Heart left ventricle (tissue), 16 donors: Measurements from ENCODE around the gene RSPRY1. TPM values are rescaled to one million over a fixed set of nuclear protein-coding genes. Genes with fewer than 3 reads are reported as not detected.
A peak's percentile ranks its signal among the peaks of the same experiment; 100 is the strongest.

Source experiments
- ATAC-seq, 4 donors: fragments of 200-7000 bp; cut with Tn5 transposase; one replicate each; pipeline ENCODE4 v1.9.1; 2020 to 2022; ENCODE audit warnings: moderate library complexity in 4 of 4, mild to moderate bottlenecking in 3 of 4, moderate number of reproducible peaks in 1 of 4
- DNase-seq, 5 donors: peaks; one replicate each; pipeline ENCODE4 v3.0.0-alpha.2; 2020
- H3K27ac ChIP-seq, 12 donors: fragments of 200-600 bp; sonication (generic) in 4 of 12; one replicate each; pipeline versions ENCODE4 v1.5.0 to v1.8.0; 2016 to 2022; ENCODE audit warnings: mild to moderate bottlenecking in 2 of 12
- H3K27me3 ChIP-seq, 9 donors: fragments of 200-600 bp; sonication (generic) in 2 of 9; one replicate each; pipeline versions ENCODE4 v1.5.1 to v1.8.0; 2016 to 2022; ENCODE audit warnings: mild to moderate bottlenecking in 3 of 9
- H3K36me3 ChIP-seq, 9 donors: fragments of 200-600 bp; sonication (generic) in 2 of 9; one replicate each; pipeline versions ENCODE4 v1.5.0 to v1.8.0; 2018 to 2022; ENCODE audit warnings: mild to moderate bottlenecking in 2 of 9
- H3K4me1 ChIP-seq, 12 donors: fragments of 200-600 bp; sonication (generic) in 4 of 12; one replicate each; pipeline versions ENCODE4 v1.5.0 to v1.8.0; 2016 to 2022; ENCODE audit warnings: mild to moderate bottlenecking in 3 of 12
- H3K4me3 ChIP-seq, 12 donors: fragments of 200-600 bp; sonication (generic) in 4 of 12; one replicate each; pipeline versions ENCODE4 v1.5.0 to v1.8.0; 2017 to 2022; ENCODE audit warnings: mild to moderate bottlenecking in 9 of 12, moderate library complexity in 4 of 12
- H3K9me3 ChIP-seq, 12 donors: fragments of 200-600 bp; sonication (generic) in 4 of 12; one replicate each; pipeline versions ENCODE4 v1.5.0 to v1.8.0; 2016 to 2022; ENCODE audit warnings: mild to moderate bottlenecking in 1 of 12
- POLR2A ChIP-seq, 2 donors: fragments of 450-650 bp; IDR thresholded peaks; one replicate each; pipeline ENCODE4 v1.6.1; 2017; ENCODE audit warnings: antibody characterized with exemption in 2 of 2, mild to moderate bottlenecking in 2 of 2, moderate library complexity in 2 of 2
- WGBS, 4 donors: extraction: QIAGEN DNeasy Blood & Tissue Kit in 2 of 4; methylation state at CpG; one replicate each; pipeline versions ENCODE4 v1.1.5 to v1.1.7; 2013 to 2018; 5-methylcytosine and 5-hydroxymethylcytosine counted together
- intact Hi-C, 10 donors: fragments of 100-400 bp; cut with DNase I; formaldehyde crosslinking; loops; one replicate each; pipeline versions ENCODE4 v1.11.1 to v1.14.2; 2022
- polyA plus RNA-seq, 2 donors: library from polyadenylated mRNA; stranded (reverse); fragments of 200-250 nt; gene quantifications; one replicate each; pipeline ENCODE4 v1.2.3, GENCODE V29; 2013
- total RNA-seq, 9 donors: library from RNA; depleted of rRNA in 2 of 9; stranded (reverse); fragments of >200 nt in 2 of 9; fragmentation: NEBNext Ultra II Directional in 3 of 9; extraction: Animal tissue kit (Norgen Biotek cat#: 25700) in 3 of 9; gene quantifications; one replicate each; pipeline versions ENCODE4 v1.1.0 to v1.2.4, GENCODE V29; 2016 to 2023
- TF ChIP-seq, protein P1 (sequence below), 12 donors: fragments of 200-600 bp; sonication (generic) in 4 of 12; IDR thresholded peaks; one replicate each; pipeline versions ENCODE4 v1.5.0 to v1.8.0; 2018 to 2022; ENCODE audit warnings: antibody characterized with exemption in 12 of 12, mild to moderate bottlenecking in 5 of 12
- donor health status: ischemic (EF 13 %, LVEDD 7.1; RV severe dilation, severe dysfunction).
- donor health status: healthy with polysubstance abuse.
- donor health status: DM: no; HTN: yes; CAD: no.
- donor health status: DM: no; HTN: no; CAD: no.
- donor health status: ischemic (EF 25% LVEDD 6.9; RV normal size, moderate dysfunction).
- donor health status: ischemic (EF 25% LVEDD 5.7; RV mildly dilated, moderate dysfunction).
- donor health status: healthy.
- donor health status: DM: yes; HTN: yes; CAD: no.
- donor health status: ischemic (EF 35%, LVEDD 5.7; RV mildly dilated, moderate dysfunction).
- donor health status: nonischemic (EF 11% LVEDD 7.7; RV severe dilation, severe dysfunction).
- donor health status: DM: yes; HTN: yes; CAD: no.
- donor health status: PGD.
- donor health status: ischemic (EF 29% LVEDD 5.4; RV normal size, mild dysfunction).
- donor health status: nonischemic (EF 23%, LVEDD 6.1; RV moderate dilation, normal function).

RSPRY1 gene
- total and polyA plus RNA-seq, 11 donors, result 5.4 to 22.9 (median 17.1) TPM

DNA sequence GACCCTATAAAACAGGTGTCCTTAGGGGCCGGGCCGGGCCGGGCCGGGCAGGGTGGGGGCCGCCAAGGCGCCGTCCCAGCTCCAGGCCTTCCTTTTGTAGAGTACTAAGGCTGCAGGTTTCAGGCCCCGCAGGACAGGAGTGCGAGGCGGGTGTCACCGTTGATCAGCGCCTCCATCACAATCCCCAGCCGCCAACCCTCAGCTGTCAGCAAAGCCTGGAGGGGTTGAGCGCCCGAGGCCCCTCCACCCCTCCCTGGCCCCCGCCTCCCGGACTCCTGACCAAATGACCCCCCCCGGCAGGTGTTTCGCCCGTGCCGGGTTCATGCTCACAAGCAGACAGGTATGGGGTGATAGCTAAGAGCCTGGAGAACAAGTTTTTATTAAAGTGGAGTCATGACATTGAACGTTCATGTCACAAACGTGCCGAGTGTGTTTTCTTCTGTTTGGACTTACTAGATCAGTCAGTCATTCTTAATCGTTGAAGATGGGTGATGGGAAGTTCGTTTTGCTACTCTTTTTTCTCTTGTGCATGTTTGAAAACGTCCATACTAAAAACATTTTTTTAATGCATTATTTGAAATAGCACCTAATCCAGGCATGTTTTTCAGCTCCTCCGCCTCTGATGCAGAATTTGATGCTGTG, 59.5 kb downstream of the RSPRY1 start:
- Histone ChIP-seq H3K4me3 (peak overlapping the region; percentile 36 to 94 (median 82)), H3K9me3 (no peaks in the 10 kb centered on the region), H3K4me1 (peaks cover 0 to 21% (median 14%) of the 10 kb centered on the region in 12 donors), H3K27me3 (no peaks in the 10 kb centered on the region), H3K36me3 (peaks cover 2 to 45% (median 40%) of the 10 kb centered on the region in 9 donors), H3K27ac (peak overlapping the region; percentile 81 to 97 (median 94))
- DNase-seq, result peak; percentile 44 to 67 (median 49)
- intact Hi-C loops, result loop anchor here in 5 of 10 donors (1.0 to 10.0 kb wide), 6 partner anchors 52 to 172 kb away; partner anchors contain the start of genes CPNE2 (in 1 of the 5), PSME3IP1 (in 1 of the 5) and RSPRY1 (in 1 of the 5)
- no peak for TF ChIP-seq POLR2A (IDR thresholded peaks at IDR 0.05)
- TF ChIP-seq, protein P1, sequence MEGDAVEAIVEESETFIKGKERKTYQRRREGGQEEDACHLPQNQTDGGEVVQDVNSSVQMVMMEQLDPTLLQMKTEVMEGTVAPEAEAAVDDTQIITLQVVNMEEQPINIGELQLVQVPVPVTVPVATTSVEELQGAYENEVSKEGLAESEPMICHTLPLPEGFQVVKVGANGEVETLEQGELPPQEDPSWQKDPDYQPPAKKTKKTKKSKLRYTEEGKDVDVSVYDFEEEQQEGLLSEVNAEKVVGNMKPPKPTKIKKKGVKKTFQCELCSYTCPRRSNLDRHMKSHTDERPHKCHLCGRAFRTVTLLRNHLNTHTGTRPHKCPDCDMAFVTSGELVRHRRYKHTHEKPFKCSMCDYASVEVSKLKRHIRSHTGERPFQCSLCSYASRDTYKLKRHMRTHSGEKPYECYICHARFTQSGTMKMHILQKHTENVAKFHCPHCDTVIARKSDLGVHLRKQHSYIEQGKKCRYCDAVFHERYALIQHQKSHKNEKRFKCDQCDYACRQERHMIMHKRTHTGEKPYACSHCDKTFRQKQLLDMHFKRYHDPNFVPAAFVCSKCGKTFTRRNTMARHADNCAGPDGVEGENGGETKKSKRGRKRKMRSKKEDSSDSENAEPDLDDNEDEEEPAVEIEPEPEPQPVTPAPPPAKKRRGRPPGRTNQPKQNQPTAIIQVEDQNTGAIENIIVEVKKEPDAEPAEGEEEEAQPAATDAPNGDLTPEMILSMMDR (IDR thresholded peaks at IDR 0.05), result no peak
- ATAC-seq, result peak in 3 of 4 donors; percentile 6 to 41 (median 14)
- 4 to 6% (median 4%) methylated on average over 20 to 28 of the region's 28 CpGs for WGBS, 4 donors

DNA sequence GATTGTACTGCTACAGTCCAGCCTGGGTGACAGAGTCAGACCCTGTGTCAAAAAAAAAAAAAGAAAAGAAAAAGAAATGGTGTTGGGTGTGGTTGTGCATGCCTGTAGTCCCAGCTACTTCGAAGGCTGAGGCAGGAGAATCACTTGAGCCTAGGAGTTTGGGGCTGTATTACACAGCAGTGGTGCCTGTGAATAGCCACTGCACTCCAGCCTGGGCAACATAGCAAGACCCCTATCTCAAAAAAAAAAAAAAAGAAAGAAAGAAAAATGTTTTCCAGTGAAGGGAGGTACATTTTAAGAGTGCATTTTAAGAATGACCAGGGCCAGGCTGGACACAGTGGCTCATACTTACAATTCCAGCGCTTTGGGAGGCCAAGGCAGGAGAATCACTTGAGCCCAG, 65.2 kb downstream of the RSPRY1 start:
- intact Hi-C loops, result no loop called here
- TF ChIP-seq, protein P1 (IDR thresholded peaks at IDR 0.05), result no peak
- TF ChIP-seq POLR2A (IDR thresholded peaks at IDR 0.05), result no peak
- peaks cover 0 to 7% (median under 1%) of the 10 kb centered on the region in 12 donors for H3K4me1 ChIP-seq
- ATAC-seq (no peak), DNase-seq (no peak)
- H3K4me3 ChIP-seq, result no peak overlapping the region
- H3K27me3 ChIP-seq, result no peaks in the 10 kb centered on the region
- peaks cover 4 to 100% (median 94%) of the 10 kb centered on the region in 9 donors for H3K36me3 ChIP-seq
- H3K27ac ChIP-seq, result no peak overlapping the region
- 87 to 95% (median 94%) methylated on average over 2 of the region's 2 CpGs for WGBS, 4 donors
- no peaks in the 10 kb centered on the region for H3K9me3 ChIP-seq

DNA sequence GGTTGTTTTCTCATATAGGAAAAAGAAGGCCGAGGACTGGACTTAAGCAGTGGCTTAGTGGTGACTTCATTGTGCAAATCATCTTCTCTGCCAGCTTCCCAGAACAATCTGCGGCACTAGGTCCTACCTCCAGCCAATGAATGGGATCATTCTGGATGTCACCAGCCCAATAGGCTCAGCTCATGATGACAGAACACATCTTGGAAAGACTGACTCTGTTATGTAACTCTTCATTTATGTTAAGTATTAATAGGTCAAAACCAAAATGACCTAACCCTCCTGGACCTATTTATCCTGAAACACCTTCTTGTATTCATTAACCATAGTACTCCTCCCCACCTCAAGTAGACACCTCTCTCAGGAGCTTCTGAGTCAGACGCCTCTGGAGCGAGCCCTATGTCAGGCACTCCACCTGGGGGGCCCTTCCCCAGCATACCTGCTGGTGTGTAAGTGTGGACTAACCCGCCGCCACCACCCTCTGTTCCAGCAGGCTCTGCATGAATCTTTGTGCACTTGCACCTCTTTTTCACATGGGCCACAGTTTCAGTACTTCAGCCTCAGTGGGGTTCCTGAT, 66.1 kb downstream of the RSPRY1 start:
- no peaks in the 10 kb centered on the region for H3K27me3 ChIP-seq
- no peaks in the 10 kb centered on the region for H3K9me3 ChIP-seq
- H3K4me1 ChIP-seq, result no peaks in the 10 kb centered on the region
- intact Hi-C loops, result no loop called here
- H3K4me3 ChIP-seq, result no peak overlapping the region
- peak in 1 of 5 donors; percentile 40 for DNase-seq
- 89 to 95% (median 92%) methylated on average over 6 of the region's 6 CpGs for WGBS, 4 donors
- peaks cover 4 to 98% (median 93%) of the 10 kb centered on the region in 9 donors for H3K36me3 ChIP-seq
- TF ChIP-seq, protein P1 (IDR thresholded peaks at IDR 0.05), result no peak
- no peak for TF ChIP-seq POLR2A (IDR thresholded peaks at IDR 0.05)
- H3K27ac ChIP-seq, result no peak overlapping the region
- ATAC-seq, result no peak

DNA sequence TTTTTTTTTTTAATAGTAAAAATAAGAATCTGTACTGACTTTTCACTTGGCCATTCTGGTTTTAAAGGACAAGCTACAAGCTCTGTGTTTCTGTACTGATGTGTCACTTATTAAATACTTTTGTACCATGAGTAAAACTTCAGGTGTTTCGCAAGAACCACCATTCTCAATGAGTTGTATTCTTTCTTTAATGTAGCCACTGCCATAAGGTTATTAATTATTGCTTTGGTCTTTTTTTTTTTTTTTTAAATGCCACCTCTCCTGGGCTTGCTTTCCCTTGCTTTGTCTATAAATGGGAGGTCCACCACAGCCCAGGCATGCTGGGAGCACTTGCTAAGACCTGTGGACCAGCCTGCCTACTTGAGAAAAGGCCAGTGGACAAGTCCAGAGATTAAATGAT, 67.3 kb downstream of the RSPRY1 start:
- Histone ChIP-seq H3K4me1 (no peaks in the 10 kb centered on the region), H3K4me3 (no peak overlapping the region), H3K9me3 (no peaks in the 10 kb centered on the region), H3K36me3 (peaks cover 4 to 87% (median 81%) of the 10 kb centered on the region in 9 donors), H3K27me3 (no peaks in the 10 kb centered on the region), H3K27ac (no peak overlapping the region)
- no peak for TF ChIP-seq POLR2A (IDR thresholded peaks at IDR 0.05)
- TF ChIP-seq, protein P1 (IDR thresholded peaks at IDR 0.05), result no peak
- intact Hi-C loops, result no loop called here
- no peak for ATAC-seq
- 90 to 100% (median 99%) methylated on average over 1 of the region's 1 CpG for WGBS, 4 donors
- DNase-seq, result no peak
